Mammary epithelial cell (primary cell): Measurements from ENCODE around the gene AGO1.

ENCODE experiments used
- EZH2 ChIP-seq: IDR thresholded peaks from 2 replicates; pipeline ENCODE4 v1.6.1; 2012; ENCODE audit warnings: low read length, inconsistent platforms, borderline replicate concordance
- TF ChIP-seq, protein P1 (sequence below), 2 donors: IDR thresholded peaks in 1 of 2; conservative IDR thresholded peaks in 1 of 2; 2 replicates each; pipeline ENCODE4 v1.5.1; 2011 to 2012; ENCODE audit warnings: inconsistent platforms in 2 of 2, low read length in 2 of 2, mild to moderate bottlenecking in 2 of 2, control low read depth in 1 of 2, low read depth in 1 of 2; ENCODE audit not compliant: insufficient read depth in 1 of 2; ENCODE audit errors: extremely low read depth in 1 of 2

DNA sequence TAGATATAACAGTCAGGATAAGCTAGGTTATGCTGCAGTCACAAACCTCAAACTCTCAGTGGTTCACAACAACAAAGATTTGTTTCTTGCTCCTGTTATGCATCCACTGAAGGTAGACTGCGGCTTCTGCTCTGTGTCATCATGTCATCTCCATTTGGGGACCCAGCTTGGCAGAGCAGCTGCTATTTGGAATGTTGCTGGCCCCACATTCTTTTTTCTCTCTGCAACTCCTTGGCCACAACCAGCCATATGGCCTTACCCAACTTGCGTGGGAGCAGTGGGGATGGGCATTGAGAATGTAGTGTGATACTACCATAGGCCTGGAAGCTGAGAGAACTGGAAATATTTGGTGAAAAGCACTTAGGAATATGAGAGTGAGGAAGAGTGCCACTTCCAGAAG is 48.8 kb upstream of the AGO1 start:
- TF ChIP-seq, protein P1, sequence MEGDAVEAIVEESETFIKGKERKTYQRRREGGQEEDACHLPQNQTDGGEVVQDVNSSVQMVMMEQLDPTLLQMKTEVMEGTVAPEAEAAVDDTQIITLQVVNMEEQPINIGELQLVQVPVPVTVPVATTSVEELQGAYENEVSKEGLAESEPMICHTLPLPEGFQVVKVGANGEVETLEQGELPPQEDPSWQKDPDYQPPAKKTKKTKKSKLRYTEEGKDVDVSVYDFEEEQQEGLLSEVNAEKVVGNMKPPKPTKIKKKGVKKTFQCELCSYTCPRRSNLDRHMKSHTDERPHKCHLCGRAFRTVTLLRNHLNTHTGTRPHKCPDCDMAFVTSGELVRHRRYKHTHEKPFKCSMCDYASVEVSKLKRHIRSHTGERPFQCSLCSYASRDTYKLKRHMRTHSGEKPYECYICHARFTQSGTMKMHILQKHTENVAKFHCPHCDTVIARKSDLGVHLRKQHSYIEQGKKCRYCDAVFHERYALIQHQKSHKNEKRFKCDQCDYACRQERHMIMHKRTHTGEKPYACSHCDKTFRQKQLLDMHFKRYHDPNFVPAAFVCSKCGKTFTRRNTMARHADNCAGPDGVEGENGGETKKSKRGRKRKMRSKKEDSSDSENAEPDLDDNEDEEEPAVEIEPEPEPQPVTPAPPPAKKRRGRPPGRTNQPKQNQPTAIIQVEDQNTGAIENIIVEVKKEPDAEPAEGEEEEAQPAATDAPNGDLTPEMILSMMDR (conservative IDR thresholded peaks at IDR 0.05 in 1 of 2, IDR thresholded peaks at IDR 0.05 in 1 of 2; ENCODE audit: extremely low read depth in 1 of 2, insufficient read depth in 1 of 2, low read depth in 1 of 2, low read length in 2 of 2) = no peak
- TF ChIP-seq EZH2 = no peak
